Right lobe of liver (tissue), 6 donors: ENCODE measurements around the gene FLAD1. TPM values are rescaled to one million over a fixed set of nuclear protein-coding genes. Genes with fewer than 3 reads are reported as not detected.
"Not testable (repeated sequence)": the region's sequence is repeated elsewhere in the genome, so short reads cannot be mapped to it uniquely, and the experiment has no call there.

Source experiments
- ATAC-seq, 4 donors: fragments of 200-7000 bp; cut with Tn5 transposase; one replicate each; pipeline ENCODE4 v1.9.1; 2020; ENCODE audit warnings: mild to moderate bottlenecking in 4 of 4, moderate library complexity in 4 of 4
- DNase-seq, 3 donors: peaks; one replicate each; pipeline ENCODE4 v3.0.0-alpha.2; 2020
- H3K27ac ChIP-seq, 3 donors: fragments of 200-600 bp; one replicate each; pipeline ENCODE4 v1.8.0; 2022
- H3K27me3 ChIP-seq, 2 donors: fragments of 200-600 bp; one replicate each; pipeline ENCODE4 v1.8.0; 2022
- H3K36me3 ChIP-seq, 4 donors: fragments of 200-600 bp; sonication (generic) in 1 of 4; one replicate each; pipeline versions ENCODE4 v1.5.1 to v1.8.0; 2017 to 2022; ENCODE audit warnings: control low read depth in 1 of 4
- H3K4me1 ChIP-seq, 4 donors: fragments of 200-600 bp; sonication (generic) in 1 of 4; one replicate each; pipeline versions ENCODE4 v1.5.1 to v1.8.0; 2017 to 2022; ENCODE audit warnings: control low read depth in 1 of 4
- H3K4me3 ChIP-seq, 3 donors: fragments of 200-600 bp; one replicate each; pipeline ENCODE4 v1.8.0; 2022
- H3K9me3 ChIP-seq, 4 donors: fragments of 200-600 bp; sonication (generic) in 1 of 4; one replicate each; pipeline versions ENCODE4 v1.5.1 to v1.8.0; 2017 to 2022; ENCODE audit warnings: control low read depth in 1 of 4
- CTCF ChIP-seq, 4 donors: fragments of 200-600 bp in 3 of 4; fragments of 450-650 bp in 1 of 4; IDR thresholded peaks; one replicate each; pipeline versions ENCODE4 v1.5.1 to v1.8.0; 2016 to 2022; ENCODE audit warnings: antibody characterized with exemption in 4 of 4, mild to moderate bottlenecking in 2 of 4
- POLR2A ChIP-seq: fragments of 450-650 bp; IDR thresholded peaks from one replicate; pipeline ENCODE4 v1.6.1; 2017; ENCODE audit warnings: antibody characterized with exemption, mild to moderate bottlenecking
- WGBS: methylation state at CpG from one replicate; pipeline ENCODE4 v1.1.6; 2018; ENCODE audit warnings: low coverage, low lambda C conversion rate; ENCODE audit not compliant: insufficient coverage; ENCODE audit errors: missing lambda C conversion rate; 5-methylcytosine and 5-hydroxymethylcytosine counted together
- intact Hi-C, 2 donors: fragments of 100-400 bp; cut with DNase I; formaldehyde crosslinking; loops; one replicate each; pipeline versions ENCODE4 v1.11.2 to v1.14.1; 2022
- total RNA-seq, 6 experiments: library from RNA; depleted of rRNA in 2 of 6; stranded (reverse); fragments of >200 nt in 2 of 6; fragmentation: NEBNext Ultra II Directional in 3 of 6; extraction: Animal tissue kit (Norgen Biotek cat#: 25700) in 3 of 6; gene quantifications; one replicate each; pipeline versions ENCODE4 v1.1.0 to v1.2.4, GENCODE V29; 2016 to 2023
- donor health status: DM: no; HTN: yes; CAD: no.
- donor health status: DM: no; HTN: no; CAD: no.
- donor health status: DM: no; HTN: no; CAD: no.
- donor health status: DM: no; HTN: yes; CAD: no.
- donor health status: DM: no; HTN: yes; CAD: no.

Gene FLAD1
- total RNA-seq, 6 experiments from 2014 or later, result 18.3 to 33.1 (median 24.6) TPM

- 20% methylated on average over 14 of the region's 17 CpGs for WGBS
- TF ChIP-seq CTCF (IDR thresholded peaks at IDR 0.05) (no peak), POLR2A (no peak)
- intact Hi-C loops, result loop anchor here in 1 of 2 donors (10.0 kb wide), 1 partner anchor 71 kb away; the partner anchor contains the start of gene ADAM15
- no peaks in the 10 kb centered on the region for H3K9me3 ChIP-seq
- H3K27ac ChIP-seq, result peak overlapping the region in 2 of 3 donors; percentile 1 to 58
- DNase-seq (peak in 1 of 3 donors; percentile 42), ATAC-seq (no peak)
- no peaks in the 10 kb centered on the region for H3K27me3 ChIP-seq
- H3K36me3 ChIP-seq, result peaks cover 0 to 10% (median 0%) of the 10 kb centered on the region in 4 donors
- H3K4me1 ChIP-seq, result peaks cover 0 to 28% (median 4%) of the 10 kb centered on the region in 4 donors
- H3K4me3 ChIP-seq, result peak overlapping the region; percentile 55 to 83 (median 75)
These were observed 777 bp downstream of the FLAD1 start for GRCh38 chr1:154983776-154984466.

GRCh38 chr1:154986736-154987135 lies 3.6 kb downstream of the FLAD1 start:
- not testable (repeated sequence) for H3K27me3 ChIP-seq, ATAC-seq, H3K9me3 ChIP-seq, DNase-seq, H3K36me3 ChIP-seq, H3K4me3 ChIP-seq
- intact Hi-C loops, result loop anchor here in 1 of 2 donors (10.0 kb wide), 1 partner anchor 68 kb away; the partner anchor contains the start of gene ADAM15
- WGBS, result 77% methylated on average over 3 of the region's 4 CpGs
- Histone ChIP-seq H3K4me1 (peaks cover 0 to 32% (median 4%) of the 10 kb centered on the region in 4 donors), H3K27ac (peak overlapping the region in 2 of 3 donors; percentile 44 to 86)

DNA sequence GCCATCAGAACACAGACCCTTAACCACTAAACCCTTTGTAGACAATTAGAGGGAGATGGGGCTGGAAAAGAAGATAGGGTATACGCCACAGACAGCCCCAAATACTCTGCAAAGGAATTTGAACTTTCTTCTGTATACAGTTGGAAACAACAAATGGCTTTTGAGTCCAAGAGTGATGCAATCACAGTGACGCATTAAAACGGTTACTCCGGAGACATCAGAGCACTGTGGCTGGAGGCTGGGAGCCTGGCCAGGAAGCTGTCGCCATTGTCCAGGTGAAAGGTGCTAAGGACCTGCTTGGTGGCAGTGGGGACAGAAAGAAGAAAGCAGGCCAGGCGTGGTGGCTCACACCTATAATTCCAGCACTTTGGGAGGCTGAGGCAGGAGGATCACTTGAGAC lies 4.2 kb downstream of the FLAD1 start:
- 17% methylated on average over 2 of the region's 6 CpGs for WGBS
- peaks cover 0 to 9% (median 0%) of the 10 kb centered on the region in 4 donors for H3K36me3 ChIP-seq
- no peaks in the 10 kb centered on the region for H3K9me3 ChIP-seq
- no peak for TF ChIP-seq CTCF (IDR thresholded peaks at IDR 0.05)
- TF ChIP-seq POLR2A, result no peak
- DNase-seq (peak in 2 of 3 donors; percentile 89 to 90), ATAC-seq (peak; percentile 19 to 60 (median 40))
- no peak overlapping the region for H3K4me3 ChIP-seq
- no peaks in the 10 kb centered on the region for H3K27me3 ChIP-seq
- intact Hi-C loops, result loop anchor here in 1 of 2 donors (10.0 kb wide), 1 partner anchor 67 kb away; the partner anchor contains the start of gene ADAM15
- H3K4me1 ChIP-seq, result peaks cover 0 to 32% (median 4%) of the 10 kb centered on the region in 4 donors
- H3K27ac ChIP-seq, result peak overlapping the region in 2 of 3 donors; percentile 44 to 86

- DNase-seq, result no peak
- peaks cover 0 to 9% (median 0%) of the 10 kb centered on the region in 4 donors for H3K36me3 ChIP-seq
These were observed 5.2 kb downstream of the FLAD1 start for GRCh38 chr1:154988058-154988954.

More at GRCh38 chr1:154988058-154988954, 5.2 kb downstream of the FLAD1 start:
- Histone ChIP-seq H3K4me3 (no peak overlapping the region), H3K9me3 (no peaks in the 10 kb centered on the region), H3K27me3 (no peaks in the 10 kb centered on the region), H3K4me1 (peaks cover 0 to 26% (median 4%) of the 10 kb centered on the region in 4 donors), H3K27ac (peak overlapping the region in 1 of 3 donors; percentile 86)
- no peak for ATAC-seq
- WGBS, result 94% methylated on average over 8 of the region's 17 CpGs
- TF ChIP-seq POLR2A (no peak), CTCF (IDR thresholded peaks at IDR 0.05) (no peak)
- intact Hi-C loops, result loop anchor here in 1 of 2 donors (10.0 kb wide), 1 partner anchor 66 kb away; the partner anchor contains the start of gene ADAM15
